NCI-H2081 treated with DMSO at 0.1 percent for 48 hours (cell line): ENCODE measurements around the gene ACTN1.

Experiments used
- DNase-seq: peaks from one replicate; lab custom pipeline; 2025; lab: John Stamatoyannopoulos, UW

Gene ACTN1

GRCh38 chr14:68936476-68936875, 42.6 kb downstream of the ACTN1 start:
- DNase-seq = no peak

GRCh38 chr14:68935761-68936214, 43.3 kb downstream of the ACTN1 start:
- DNase-seq = no peak

GRCh38 chr14:68934066-68934465, 45.0 kb downstream of the ACTN1 start:
- no peak for DNase-seq

GRCh38 chr14:68932686-68933085, 46.4 kb downstream of the ACTN1 start:
- no peak for DNase-seq

- no peak for DNase-seq
Observed at GRCh38 chr14:68932231-68932630, 46.9 kb downstream of the ACTN1 start.

DNA sequence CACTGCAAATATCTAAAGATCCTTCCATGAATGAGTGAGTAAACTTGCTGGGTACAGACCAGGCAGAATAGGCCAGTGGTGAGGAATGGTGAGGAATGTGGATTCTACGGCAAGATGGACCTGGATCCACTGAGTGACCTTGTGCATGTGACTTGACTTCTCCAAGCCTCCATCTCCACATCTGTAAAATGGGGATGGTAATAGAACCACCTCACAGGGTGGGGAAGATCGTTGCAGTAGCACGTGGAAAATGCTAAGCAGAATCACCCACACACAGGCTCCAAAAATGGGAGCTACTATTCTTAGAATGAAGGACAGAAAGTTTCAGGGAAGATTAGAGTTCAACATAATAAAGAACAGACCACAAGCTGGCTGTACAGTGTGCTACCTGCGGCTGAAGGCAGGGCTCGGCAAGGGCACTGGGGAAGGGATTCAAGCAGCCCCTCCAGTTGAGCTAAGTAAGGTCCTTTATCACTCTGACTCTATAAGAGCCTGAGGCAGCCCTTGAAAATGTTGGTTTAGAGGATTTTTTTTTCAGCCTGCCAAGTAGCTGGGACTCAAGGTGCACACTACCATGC, 47.5 kb downstream of the ACTN1 start:
- no peak for DNase-seq

DNA sequence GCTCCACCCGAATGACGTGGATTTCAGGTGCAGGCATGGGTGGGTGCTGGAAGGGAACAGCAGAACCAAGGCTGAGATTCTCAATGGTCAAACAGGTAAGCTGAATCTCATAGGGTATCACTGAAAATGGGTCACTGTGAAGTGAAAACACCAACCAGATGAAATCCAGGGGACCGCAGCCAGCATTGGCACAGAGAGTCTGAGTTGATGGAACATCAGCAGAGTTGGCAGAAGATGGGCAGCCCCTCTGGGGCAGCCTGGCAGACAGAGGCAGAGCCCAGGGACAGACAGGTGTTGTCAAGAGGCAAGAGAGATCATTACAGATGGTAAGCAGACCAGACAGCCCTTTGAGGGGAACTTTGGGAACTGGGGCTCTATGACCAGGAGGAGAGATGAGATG, 48.0 kb downstream of the ACTN1 start:
- no peak for DNase-seq

GRCh38 chr14:68929623-68930307, 49.3 kb downstream of the ACTN1 start:
- no peak for DNase-seq

DNA sequence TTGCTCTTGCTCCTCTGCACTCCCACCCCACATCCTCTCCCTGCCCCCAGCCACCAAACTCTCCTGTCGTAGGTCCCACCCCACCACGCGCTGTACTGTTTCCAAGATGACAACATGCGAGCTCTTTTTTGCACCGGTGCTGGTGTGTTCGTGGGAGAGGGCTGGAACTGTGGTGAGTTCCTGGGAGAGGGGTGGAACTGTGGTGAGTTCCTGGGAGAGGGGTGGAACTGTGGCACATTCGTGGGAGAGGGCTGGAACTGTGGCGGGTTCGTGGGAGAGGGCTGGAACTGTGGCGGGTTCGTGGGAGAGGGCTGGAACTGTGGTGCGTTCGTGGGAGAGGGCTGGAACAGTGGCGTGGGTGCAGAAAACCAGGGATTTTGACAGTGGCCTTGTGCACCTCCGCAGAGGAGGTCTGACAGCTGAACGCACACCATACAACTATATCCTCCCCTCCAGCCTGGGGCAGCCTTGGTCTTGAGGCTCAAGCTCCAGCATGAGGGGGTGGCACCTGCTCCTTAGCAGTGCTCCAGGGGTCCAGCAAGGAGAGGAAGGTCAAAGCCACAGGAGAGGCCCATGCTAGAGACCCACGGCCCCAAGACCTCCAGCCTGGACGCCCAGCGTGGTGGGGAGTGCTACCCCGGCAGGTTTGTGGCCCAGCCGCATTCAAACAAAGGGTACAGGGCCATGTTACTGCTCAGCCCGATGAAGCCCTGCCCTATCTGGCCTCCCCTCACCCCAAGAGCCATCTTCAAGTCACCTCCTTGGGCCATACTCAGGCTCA, 50.1 kb downstream of the ACTN1 start:
- DNase-seq = no peak

DNA sequence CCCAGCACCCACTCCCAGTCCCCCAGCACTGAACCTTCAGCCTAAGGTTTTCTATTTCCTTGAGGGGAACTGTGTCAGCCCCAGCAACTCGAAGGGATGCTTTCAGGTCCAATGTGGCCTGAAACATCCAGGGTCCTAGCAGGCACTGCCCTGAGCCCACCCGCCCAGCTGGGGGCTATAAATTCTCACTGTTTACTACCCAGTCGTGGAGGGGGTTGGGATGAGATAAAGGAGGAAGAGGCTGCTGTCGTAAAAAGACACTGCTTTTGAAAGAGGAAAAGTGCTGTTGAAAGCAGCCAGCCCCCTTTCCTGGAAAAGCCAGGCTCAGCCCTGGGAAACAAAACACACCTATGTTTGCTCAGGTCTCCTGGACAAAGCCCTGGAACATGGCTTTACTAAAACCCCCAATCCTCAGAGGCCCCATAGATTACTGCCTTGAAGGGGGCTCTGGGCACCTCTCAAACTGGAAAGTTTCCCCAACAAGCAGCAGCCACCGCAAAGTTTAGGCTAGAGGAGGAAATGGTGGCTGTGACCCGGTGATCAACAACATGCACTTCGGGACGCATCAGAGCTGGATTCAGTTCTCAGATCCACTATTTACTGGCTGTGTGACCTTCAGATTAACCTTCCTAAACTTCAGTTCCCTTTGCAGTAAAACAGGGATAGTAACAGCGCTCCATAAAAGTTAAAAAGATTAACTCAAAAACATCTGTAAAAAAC, 51.0 kb downstream of the ACTN1 start:
- DNase-seq = no peak

DNA sequence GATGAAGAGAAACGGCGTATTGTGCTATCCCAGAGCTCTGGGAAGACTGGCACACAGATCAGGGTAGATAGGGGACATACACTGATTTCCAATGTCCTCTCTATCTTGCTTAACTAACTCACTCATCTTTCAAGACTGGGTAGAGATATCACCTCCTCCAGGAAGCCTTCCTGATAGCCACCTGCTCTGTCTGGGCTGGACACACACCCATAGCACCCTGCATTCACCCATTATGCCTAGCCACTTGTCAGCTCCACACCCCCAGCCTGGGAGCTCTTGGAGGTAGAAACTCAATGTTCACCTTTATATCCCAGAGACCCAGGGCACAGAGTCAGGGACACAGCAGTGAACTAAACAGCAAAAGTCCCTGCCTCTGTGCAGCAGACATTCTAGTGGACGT, 52.0 kb downstream of the ACTN1 start:
- no peak for DNase-seq

GRCh38 chr14:68926236-68926635, 52.9 kb downstream of the ACTN1 start:
- no peak for DNase-seq

DNA sequence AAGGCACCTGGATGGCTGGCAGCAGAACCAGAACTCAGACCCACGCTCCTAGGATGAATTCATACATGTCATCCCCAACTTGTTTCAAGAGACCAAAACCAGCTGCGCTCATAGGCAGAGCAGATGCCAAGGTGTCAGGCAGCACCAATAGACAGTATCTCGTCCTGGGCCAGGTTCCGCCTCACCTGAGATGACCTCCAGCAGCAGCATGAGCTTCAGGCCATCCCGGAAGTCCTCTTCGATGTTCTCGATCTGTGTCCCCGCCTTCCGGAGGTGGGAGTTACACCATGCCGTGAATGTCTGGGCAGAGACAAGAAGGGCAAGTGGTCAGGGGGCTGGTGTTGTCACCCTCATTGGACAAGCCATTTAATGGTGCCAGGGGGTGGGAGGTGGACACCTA, 53.7 kb downstream of the ACTN1 start:
- no peak for DNase-seq

DNA sequence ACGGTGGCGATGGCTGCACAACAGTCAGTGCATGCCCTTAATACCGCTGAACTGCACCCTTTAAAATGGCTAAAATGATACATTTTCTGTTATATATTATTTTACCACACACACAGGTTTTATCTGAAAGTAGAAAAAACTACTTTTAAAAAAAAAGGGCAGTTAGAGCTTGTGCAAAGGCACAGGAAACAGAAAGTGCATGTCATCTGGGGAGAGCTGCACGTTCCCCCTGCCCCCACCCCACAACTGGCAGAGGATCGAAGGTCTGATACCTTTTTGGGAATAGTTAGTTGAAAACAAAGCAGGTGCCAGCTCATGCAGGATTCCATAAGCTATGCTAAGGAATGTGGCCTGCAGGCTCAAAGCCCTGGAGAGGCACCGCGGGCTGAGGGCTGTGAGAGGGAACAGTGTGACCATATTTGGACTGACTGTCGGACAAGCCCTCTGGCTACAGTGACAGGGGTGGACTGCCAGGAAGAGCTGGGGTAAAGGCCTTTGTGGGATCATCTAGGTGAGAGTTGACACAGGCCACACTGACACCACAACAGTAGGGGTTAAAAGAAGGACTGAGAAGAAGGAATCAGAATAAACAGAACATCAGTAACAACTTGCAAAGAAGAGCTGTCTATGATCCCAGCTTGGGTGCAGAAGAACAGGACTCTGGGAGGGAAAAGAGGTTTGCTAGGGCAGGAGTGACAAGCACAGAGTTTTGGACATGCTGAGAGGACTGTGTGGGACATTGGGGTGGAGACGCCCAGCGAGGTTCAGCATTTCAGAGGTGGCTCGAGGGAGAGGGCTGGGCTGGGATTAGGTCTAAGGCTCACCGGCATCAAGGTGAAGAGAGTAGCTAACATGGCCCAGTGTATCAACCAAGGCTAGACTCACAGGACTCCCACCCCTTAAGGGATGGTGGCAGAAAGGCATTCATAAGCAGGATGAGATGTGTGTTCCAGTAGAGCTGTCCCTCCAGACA, 54.6 kb downstream of the ACTN1 start:
- no peak for DNase-seq

DNA sequence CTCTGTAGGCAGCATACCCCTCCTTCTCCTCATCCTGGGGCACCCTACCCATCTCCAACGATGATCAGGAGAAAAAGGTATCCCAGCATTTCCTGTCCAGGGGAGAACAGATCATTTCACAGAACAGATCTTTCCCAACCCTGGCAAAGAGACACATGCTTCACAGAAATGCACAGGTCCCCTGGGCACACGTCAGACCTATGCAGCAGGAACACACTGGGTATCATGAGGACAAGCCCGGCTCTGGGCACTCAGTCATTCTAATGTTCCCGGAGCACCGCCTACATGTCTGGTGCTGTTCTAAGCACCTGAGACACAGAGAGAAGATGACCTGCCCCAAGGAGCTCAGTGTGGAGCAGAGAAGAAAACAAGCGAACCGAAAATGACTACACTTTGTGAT, 56.2 kb downstream of the ACTN1 start:
- DNase-seq = no peak

DNA sequence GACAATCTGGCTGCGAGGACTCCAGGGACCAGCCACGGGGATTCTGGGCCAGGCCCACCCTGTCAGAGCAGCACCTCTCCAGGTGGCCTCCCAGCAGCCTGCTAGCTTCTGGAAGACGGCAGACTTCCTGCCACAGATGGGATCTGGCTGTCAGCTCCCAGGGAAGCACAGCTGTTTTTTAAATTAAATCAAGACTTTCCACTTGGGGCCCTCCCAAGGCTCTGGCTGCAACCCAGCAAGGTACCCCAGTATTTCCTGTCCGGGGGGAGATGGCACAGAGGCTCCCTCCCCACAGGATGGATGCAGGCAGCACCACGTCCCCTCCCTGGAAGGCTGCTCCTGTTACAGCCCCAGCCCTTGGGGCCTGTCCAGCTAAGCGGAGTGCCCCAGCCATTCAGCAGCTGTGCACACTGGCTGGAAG, 56.9 kb downstream of the ACTN1 start:
- DNase-seq = no peak

GRCh38 chr14:68921666-68922065, 57.4 kb downstream of the ACTN1 start:
- no peak for DNase-seq

DNA sequence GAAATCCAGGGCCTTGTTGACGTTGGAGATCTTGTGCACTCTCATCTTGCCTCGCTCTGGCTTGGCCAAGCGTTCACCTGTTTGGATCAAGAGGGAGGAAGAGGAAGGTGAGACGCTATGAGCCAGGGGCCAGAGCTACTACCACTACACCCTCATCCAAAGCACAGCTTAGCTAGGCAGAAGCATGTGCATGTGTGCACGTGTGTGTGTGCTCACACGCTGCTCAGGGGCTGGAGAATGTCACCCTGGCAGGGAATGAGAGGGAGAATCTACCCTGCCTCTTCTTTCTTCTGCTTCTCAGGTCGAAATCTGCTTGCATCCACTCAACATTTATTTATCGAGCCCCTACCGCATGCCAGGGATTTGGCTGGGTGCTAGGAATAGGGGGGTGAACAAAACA, 58.1 kb downstream of the ACTN1 start:
- DNase-seq = no peak

DNA sequence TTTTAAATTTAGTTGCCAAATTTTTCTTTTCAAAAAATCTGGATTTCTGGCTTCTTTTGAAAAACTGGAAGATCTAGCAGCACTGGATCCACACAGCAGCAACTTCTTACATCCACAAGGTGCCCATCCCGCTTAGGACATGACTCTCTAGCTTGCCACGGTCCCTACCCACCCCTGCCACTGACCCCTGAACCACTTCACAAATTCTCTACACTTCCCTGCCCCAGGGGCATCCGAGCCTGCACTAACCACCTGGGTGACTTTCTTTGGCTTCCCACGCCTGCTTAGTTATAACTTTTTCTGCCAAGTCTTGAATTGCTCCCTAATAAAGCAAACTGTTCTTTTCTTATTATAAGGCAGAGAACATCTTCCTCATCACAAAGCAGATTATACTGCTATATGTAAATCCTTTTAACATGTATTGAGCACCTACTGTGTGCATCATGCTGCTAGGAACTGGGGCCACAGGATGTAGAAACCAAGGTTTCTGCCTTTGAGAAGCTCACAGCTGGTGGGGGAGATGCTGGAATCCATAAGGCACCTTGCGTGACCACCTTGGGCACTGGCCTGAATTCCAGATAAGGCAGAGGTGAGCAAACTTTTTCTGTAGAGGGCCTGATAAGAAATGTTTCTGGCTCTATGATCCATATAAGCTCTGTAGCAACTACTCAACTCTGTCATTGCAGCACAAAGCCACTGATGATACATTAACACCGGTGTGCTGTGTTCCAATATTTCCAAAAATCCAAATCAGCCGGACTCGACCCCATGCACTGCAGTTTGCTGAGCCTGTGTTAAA, 59.8 kb downstream of the ACTN1 start:
- no peak for DNase-seq

- DNase-seq = no peak
Observed at GRCh38 chr14:68918612-68919011, 60.5 kb downstream of the ACTN1 start.
